HCT116 (cell line): ENCODE data around the gene ADARB1. TPM values are rescaled to one million over a fixed set of nuclear protein-coding genes. Genes with fewer than 3 reads are reported as not detected.

Experiments used
- ATAC-seq: fragments of 200-7000 bp; cut with Tn5 transposase; 2 replicates; pipeline ENCODE4 v1.9.1; 2020; ENCODE audit warnings: mild to moderate bottlenecking, moderate library complexity
- BruUV-seq: library from RNA; stranded (reverse); fragments of 400-500 nt; replicated peaks from 2 replicates; lab custom pipeline; 2021; lab: Mats Ljungman, UMichigan
- CTCF ChIA-PET: fragments of 300-600 bp; sonication (Branson Sonifier 250); formaldehyde crosslinking; loops from one replicate; lab custom pipeline; 2021; ENCODE audit warnings: antibody characterized with exemption; lab: Charles Lee
- POLR2A ChIA-PET: fragments of 300-600, 350-600 bp; sonication (Branson Sonifier 250); formaldehyde crosslinking; loops from one replicate; lab custom pipeline; 2021; ENCODE audit warnings: antibody characterized with exemption; lab: Charles Lee
- RAD21 ChIA-PET, 2 experiments: fragments of 300-600 bp; sonication (Branson Sonifier 250); formaldehyde crosslinking; loops; one replicate each; lab custom pipeline; 2023; ENCODE audit warnings: low total read pairs in 2 of 2; ENCODE audit not compliant: uncharacterized antibody in 2 of 2, unreplicated experiment in 2 of 2, low non-redundant PET in 1 of 2; lab: Charles Lee
- DNase-seq: peaks from one replicate; pipeline ENCODE4 v3.0.0-alpha.2; 2010; ENCODE audit warnings: low read depth, low spot score
- H2AFZ ChIP-seq: fragments of 200-600 bp; shearing (Covaris generic), sonication (generic); 2 replicates; pipeline ENCODE4 v1.6.1; 2017; ENCODE audit warnings: low read depth, mixed run types, mixed read lengths, antibody characterized with exemption, low read length; ENCODE audit not compliant: poor library complexity, severe bottlenecking
- H3K27ac ChIP-seq: 2 replicates; pipeline ENCODE4 v1.5.1; 2012; ENCODE audit warnings: low read depth, low read length
- H3K27me3 ChIP-seq: fragments of 200-600 bp; sonication (generic); 2 replicates; pipeline ENCODE4 v1.6.1; 2016; ENCODE audit warnings: mixed run types, low read length, mixed read lengths; ENCODE audit not compliant: insufficient read depth
- H3K36me3 ChIP-seq, 2 experiments: fragments of 200-500 bp in 1 of 2; fragments of 200-600 bp in 1 of 2; sonication (Bioruptor generic) in 1 of 2; sonication (generic) in 1 of 2; 2 replicates each; pipeline versions ENCODE4 v1.5.1 to v1.6.1; 2014 to 2016; ENCODE audit warnings: low read length in 2 of 2, inconsistent platforms in 1 of 2, mixed read lengths in 1 of 2, mixed run types in 1 of 2; ENCODE audit not compliant: insufficient read depth in 2 of 2, control insufficient read depth in 1 of 2
- H3K4me1 ChIP-seq, 2 experiments: fragments of 200-600 bp in 1 of 2; sonication (generic) in 1 of 2; 2 replicates each; pipeline versions ENCODE4 v1.5.1 to v1.6.1; 2012 to 2017; ENCODE audit warnings: low read length in 2 of 2, inconsistent platforms in 1 of 2, mild to moderate bottlenecking in 1 of 2, mixed read lengths in 1 of 2, mixed run types in 1 of 2, moderate library complexity in 1 of 2; ENCODE audit not compliant: insufficient read depth in 2 of 2, control insufficient read depth in 1 of 2
- H3K4me2 ChIP-seq: fragments of 200-600 bp; sonication (generic); 2 replicates; pipeline ENCODE4 v1.6.1; 2017; ENCODE audit warnings: mixed run types, low read length, mixed read lengths
- H3K4me3 ChIP-seq, 2 experiments: fragments of 200-600 bp in 1 of 2; sonication (generic) in 1 of 2; replicated peaks in 1 of 2; 2 replicates each; pipeline ENCODE4 v1.5.1; 2011 to 2016; ENCODE audit warnings: low read length in 2 of 2, control low read depth in 1 of 2, low read depth in 1 of 2, mild to moderate bottlenecking in 1 of 2, mixed read lengths in 1 of 2, mixed run types in 1 of 2
- H3K79me2 ChIP-seq: fragments of 200-600 bp; sonication (generic); 2 replicates; pipeline ENCODE4 v1.6.1; 2017; ENCODE audit warnings: mild to moderate bottlenecking, mixed run types, low read length, moderate library complexity, mixed read lengths; ENCODE audit not compliant: insufficient read depth
- H3K9ac ChIP-seq: fragments of 200-600 bp; sonication (generic); 2 replicates; pipeline ENCODE4 v1.6.1; 2016; ENCODE audit warnings: low read length, mixed read lengths
- H3K9me2 ChIP-seq: fragments of 200-600 bp; sonication (generic), shearing (Covaris generic); 2 replicates; pipeline ENCODE4 v1.6.1; 2017; ENCODE audit warnings: mixed run types, mild to moderate bottlenecking, moderate library complexity; ENCODE audit not compliant: insufficient read depth
- H3K9me3 ChIP-seq, 2 experiments: fragments of 200-500 bp in 1 of 2; fragments of 200-600 bp in 1 of 2; sonication (Bioruptor generic) in 1 of 2; sonication (generic) in 1 of 2; 2 replicates each; pipeline ENCODE4 v1.6.1; 2014 to 2017; ENCODE audit warnings: low read length in 2 of 2, mixed read lengths in 2 of 2, inconsistent platforms in 1 of 2, low read depth in 1 of 2, mild to moderate bottlenecking in 1 of 2, mixed run types in 1 of 2, moderate library complexity in 1 of 2; ENCODE audit not compliant: control insufficient read depth in 1 of 2, insufficient read depth in 1 of 2
- H4K20me1 ChIP-seq: fragments of 200-600 bp; sonication (generic), shearing (Covaris generic); 2 replicates; pipeline ENCODE4 v1.6.1; 2017; ENCODE audit warnings: mixed run types, mild to moderate bottlenecking, moderate library complexity; ENCODE audit not compliant: insufficient read depth
- CBX3 ChIP-seq: IDR thresholded peaks from 2 replicates; pipeline ENCODE4 v1.6.1; 2012; ENCODE audit warnings: low read depth
- CEBPB ChIP-seq: IDR thresholded peaks from 2 replicates; pipeline ENCODE4 v1.6.1; 2012; ENCODE audit warnings: low read depth
- EGR1 ChIP-seq: IDR thresholded peaks from 2 replicates; pipeline ENCODE4 v1.6.1; 2012; ENCODE audit warnings: low read depth
- ELF1 ChIP-seq: IDR thresholded peaks from 2 replicates; pipeline ENCODE4 v1.6.1; 2012; ENCODE audit warnings: low read depth, borderline replicate concordance
- EZH2 ChIP-seq: fragments of 200-600 bp; sonication (generic); IDR thresholded peaks from 2 replicates; pipeline ENCODE4 v1.6.1; 2017; ENCODE audit warnings: antibody characterized with exemption, mixed run types
- EZH2phosphoT487 ChIP-seq: fragments of 200-600 bp; IDR thresholded peaks from 2 replicates; pipeline ENCODE4 v1.6.1; 2018; ENCODE audit warnings: antibody characterized with exemption, borderline replicate concordance
- FOSL1 ChIP-seq: IDR thresholded peaks from 2 replicates; pipeline ENCODE4 v1.6.1; 2012; ENCODE audit warnings: low read depth
- POLR2A ChIP-seq: IDR thresholded peaks from 2 replicates; pipeline ENCODE4 v1.7.0; 2011; ENCODE audit warnings: borderline replicate concordance; ENCODE audit not compliant: insufficient read depth, insufficient read length; ENCODE audit errors: extremely low read depth
- POLR2AphosphoS5 ChIP-seq: IDR thresholded peaks from 2 replicates; pipeline ENCODE4 v1.6.1; 2011; ENCODE audit warnings: mild to moderate bottlenecking, low read depth, low read length, moderate library complexity
- RAD21 ChIP-seq: IDR thresholded peaks from 2 replicates; pipeline ENCODE4 v1.6.1; 2012; ENCODE audit warnings: low read depth, mild to moderate bottlenecking
- SIN3A ChIP-seq: IDR thresholded peaks from 2 replicates; pipeline ENCODE4 v1.6.1; 2012; ENCODE audit warnings: low read depth
- SP1 ChIP-seq: IDR thresholded peaks from 2 replicates; pipeline ENCODE4 v1.6.1; 2012; ENCODE audit warnings: low read depth
- SRF ChIP-seq: IDR thresholded peaks from 2 replicates; pipeline ENCODE4 v1.6.1; 2012; ENCODE audit warnings: low read depth
- TCF7L2 ChIP-seq: IDR thresholded peaks from 2 replicates; pipeline ENCODE4 v1.7.0; 2011; ENCODE audit warnings: borderline replicate concordance, inconsistent platforms; ENCODE audit not compliant: insufficient read depth, insufficient read length; ENCODE audit errors: extremely low read depth
- ZFX ChIP-seq: fragments of 450-650 bp; IDR thresholded peaks from 2 replicates; pipeline ENCODE4 v1.6.1; 2017
- ZNF274 ChIP-seq: fragments of 200-500 bp; sonication (Bioruptor generic); IDR thresholded peaks from 2 replicates; pipeline ENCODE4 v1.6.1; 2014; ENCODE audit warnings: mild to moderate bottlenecking, low read depth, low read length, inconsistent platforms
- intact Hi-C: fragments of 100-400 bp; cut with micrococcal nuclease; formaldehyde crosslinking; loops from 2 replicates; pipeline ENCODE4 v1.10.0; 2022
- total RNA-seq: library from RNA; stranded (reverse); gene quantifications from one replicate; pipeline ENCODE4 v1.2.1, GENCODE V29; 2021; ENCODE audit not compliant: unreplicated experiment
- TF ChIP-seq, protein P1 (sequence below): IDR thresholded peaks from 2 replicates; pipeline ENCODE4 v1.6.1; 2012
- TF ChIP-seq, protein P2 (sequence below): IDR thresholded peaks from 2 replicates; pipeline ENCODE4 v1.6.1; 2012; ENCODE audit warnings: low read depth
- TF ChIP-seq, protein P3 (sequence below): IDR thresholded peaks from 2 replicates; pipeline ENCODE4 v1.6.1; 2012

The ADARB1 gene
- total RNA-seq, 1 experiment from 2014 or later = 13.5 TPM

DNA sequence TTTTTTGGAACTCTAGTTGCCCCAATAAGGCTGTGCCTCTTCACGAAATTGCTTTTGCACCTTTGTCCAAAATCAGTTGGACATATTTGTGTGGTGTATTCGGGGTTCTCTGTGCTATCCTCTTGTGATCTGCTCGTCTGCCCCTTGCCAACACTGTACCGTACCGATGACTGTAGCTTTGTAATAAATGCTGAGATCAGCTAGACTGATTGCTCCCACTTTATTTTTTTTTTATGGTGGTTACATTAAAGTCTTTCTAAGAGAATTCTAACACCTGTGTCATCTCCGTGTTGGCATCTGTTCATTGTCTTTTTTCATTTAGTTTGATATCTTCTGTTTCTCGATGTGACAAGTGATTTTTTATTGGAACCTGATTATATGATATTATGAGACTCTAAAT is 94.1 kb downstream of the ADARB1 start:
- TF ChIP-seq EZH2phosphoT487 (no peak), EZH2 (no peak), ZFX (no peak), TCF7L2 (no peak), ZNF274 (no peak), CBX3 (no peak), SP1 (no peak), FOSL1 (no peak)
- TF ChIP-seq, protein P1, sequence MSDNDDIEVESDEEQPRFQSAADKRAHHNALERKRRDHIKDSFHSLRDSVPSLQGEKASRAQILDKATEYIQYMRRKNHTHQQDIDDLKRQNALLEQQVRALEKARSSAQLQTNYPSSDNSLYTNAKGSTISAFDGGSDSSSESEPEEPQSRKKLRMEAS = no peak
- TF ChIP-seq, all 23 proteins: peak for 0
- Histone ChIP-seq H4K20me1 (no peaks in the 10 kb centered on the region), H3K27ac (no peak overlapping the region), H3K27me3 (no peaks in the 10 kb centered on the region), H2AFZ (no peak overlapping the region), H3K4me3 (no peak overlapping the region), H3K79me2 (no peaks in the 10 kb centered on the region), H3K36me3 (no peaks in the 10 kb centered on the region), H3K9me3 (no peaks in the 10 kb centered on the region), H3K4me2 (no peak overlapping the region), H3K9ac (no peak overlapping the region), H3K4me1 (no peaks in the 10 kb centered on the region; a peak in 2 of 4 replicates), H3K9me2 (no peaks in the 10 kb centered on the region)
- ATAC-seq = no peak
- intact Hi-C loops = no loop called here
- no TSS peak for BruUV-seq
- ChIA-PET RAD21 (no interaction called here), CTCF (interaction anchor here (0.9 to 2.9 kb wide), 2 partner anchors 11 to 30 kb away, joined by 3 to 10 read pairs; no protein-coding TSS in a partner anchor), POLR2A (no interaction called here)
- no peak for DNase-seq

DNA sequence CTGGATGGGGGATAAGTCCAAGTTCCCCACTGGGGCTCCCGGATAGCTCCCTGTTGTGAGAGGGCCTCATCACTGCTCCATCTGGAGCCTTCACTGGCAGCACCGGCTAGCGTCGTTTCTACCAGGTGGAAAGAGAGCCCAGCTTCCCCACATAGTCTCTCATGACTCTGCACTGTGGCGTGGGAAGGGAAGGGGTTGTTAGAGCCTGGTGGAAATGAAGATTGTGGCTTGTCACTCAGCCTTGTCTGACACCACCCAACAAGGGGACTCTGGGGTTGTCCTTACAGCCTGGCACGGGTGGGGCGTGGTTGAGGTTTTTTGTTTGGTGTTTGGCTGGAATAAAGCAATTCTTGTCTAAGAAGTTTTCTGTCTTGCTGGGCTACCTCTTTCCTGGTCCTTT is 94.6 kb downstream of the ADARB1 start:
- H3K27ac ChIP-seq = no peak overlapping the region
- no peak overlapping the region for H2AFZ ChIP-seq
- no peaks in the 10 kb centered on the region for H3K36me3 ChIP-seq
- no peaks in the 10 kb centered on the region for H3K27me3 ChIP-seq
- DNase-seq (no peak), ATAC-seq (no peak)
- intact Hi-C loops = no loop called here
- no peaks in the 10 kb centered on the region for H3K79me2 ChIP-seq
- no peaks in the 10 kb centered on the region; a peak in 2 of 4 replicates for H3K4me1 ChIP-seq
- BruUV-seq = no TSS peak
- TF ChIP-seq CEBPB = no peak
- no peak for TF ChIP-seq ZNF274
- TF ChIP-seq POLR2A = no peak
- no peak for TF ChIP-seq ZFX
- no peak for TF ChIP-seq POLR2AphosphoS5
- no peak for TF ChIP-seq SIN3A
- no peak for TF ChIP-seq FOSL1
- no peak for TF ChIP-seq SP1
- TF ChIP-seq ELF1 = no peak
- TF ChIP-seq, protein P2, sequence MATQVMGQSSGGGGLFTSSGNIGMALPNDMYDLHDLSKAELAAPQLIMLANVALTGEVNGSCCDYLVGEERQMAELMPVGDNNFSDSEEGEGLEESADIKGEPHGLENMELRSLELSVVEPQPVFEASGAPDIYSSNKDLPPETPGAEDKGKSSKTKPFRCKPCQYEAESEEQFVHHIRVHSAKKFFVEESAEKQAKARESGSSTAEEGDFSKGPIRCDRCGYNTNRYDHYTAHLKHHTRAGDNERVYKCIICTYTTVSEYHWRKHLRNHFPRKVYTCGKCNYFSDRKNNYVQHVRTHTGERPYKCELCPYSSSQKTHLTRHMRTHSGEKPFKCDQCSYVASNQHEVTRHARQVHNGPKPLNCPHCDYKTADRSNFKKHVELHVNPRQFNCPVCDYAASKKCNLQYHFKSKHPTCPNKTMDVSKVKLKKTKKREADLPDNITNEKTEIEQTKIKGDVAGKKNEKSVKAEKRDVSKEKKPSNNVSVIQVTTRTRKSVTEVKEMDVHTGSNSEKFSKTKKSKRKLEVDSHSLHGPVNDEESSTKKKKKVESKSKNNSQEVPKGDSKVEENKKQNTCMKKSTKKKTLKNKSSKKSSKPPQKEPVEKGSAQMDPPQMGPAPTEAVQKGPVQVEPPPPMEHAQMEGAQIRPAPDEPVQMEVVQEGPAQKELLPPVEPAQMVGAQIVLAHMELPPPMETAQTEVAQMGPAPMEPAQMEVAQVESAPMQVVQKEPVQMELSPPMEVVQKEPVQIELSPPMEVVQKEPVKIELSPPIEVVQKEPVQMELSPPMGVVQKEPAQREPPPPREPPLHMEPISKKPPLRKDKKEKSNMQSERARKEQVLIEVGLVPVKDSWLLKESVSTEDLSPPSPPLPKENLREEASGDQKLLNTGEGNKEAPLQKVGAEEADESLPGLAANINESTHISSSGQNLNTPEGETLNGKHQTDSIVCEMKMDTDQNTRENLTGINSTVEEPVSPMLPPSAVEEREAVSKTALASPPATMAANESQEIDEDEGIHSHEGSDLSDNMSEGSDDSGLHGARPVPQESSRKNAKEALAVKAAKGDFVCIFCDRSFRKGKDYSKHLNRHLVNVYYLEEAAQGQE = no peak
- TF ChIP-seq, protein P1 = no peak
- no peak for TF ChIP-seq EGR1
- TF ChIP-seq, protein P3, sequence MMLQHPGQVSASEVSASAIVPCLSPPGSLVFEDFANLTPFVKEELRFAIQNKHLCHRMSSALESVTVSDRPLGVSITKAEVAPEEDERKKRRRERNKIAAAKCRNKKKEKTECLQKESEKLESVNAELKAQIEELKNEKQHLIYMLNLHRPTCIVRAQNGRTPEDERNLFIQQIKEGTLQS = no peak
- TF ChIP-seq RAD21 = no peak
- no peak for TF ChIP-seq SRF
- no peak for TF ChIP-seq EZH2phosphoT487
- TF ChIP-seq CBX3 = no peak
- CTCF ChIA-PET = interaction anchor here (2.9 kb wide), 1 partner anchor 31 kb away, joined by 10 read pairs; no protein-coding TSS in a partner anchor
- H4K20me1 ChIP-seq = no peaks in the 10 kb centered on the region
- H3K9me3 ChIP-seq = no peaks in the 10 kb centered on the region
- no peak overlapping the region for H3K9ac ChIP-seq
- POLR2A ChIA-PET = no interaction called here
- no peaks in the 10 kb centered on the region for H3K9me2 ChIP-seq
- no peak overlapping the region for H3K4me3 ChIP-seq
- H3K4me2 ChIP-seq = no peak overlapping the region
- RAD21 ChIA-PET = no interaction called here
